Testis (tissue), 3 donors: ENCODE results near the gene PAMR1. TPM values are rescaled to one million over a fixed set of nuclear protein-coding genes. Genes with fewer than 3 reads are reported as not detected.

Source experiments
- DNase-seq: peaks from one replicate; pipeline ENCODE4 v3.0.0-alpha.2; 2019
- H3K27ac ChIP-seq, 2 donors: fragments of 200-600 bp; sonication (generic); one replicate each; pipeline ENCODE4 v1.5.1; 2019
- H3K27me3 ChIP-seq: fragments of 200-600 bp; sonication (generic); one replicate; pipeline ENCODE4 v1.5.1; 2019
- H3K36me3 ChIP-seq: fragments of 200-600 bp; sonication (generic); one replicate; pipeline ENCODE4 v1.5.1; 2017; ENCODE audit warnings: low read depth; ENCODE audit errors: missing control alignments
- H3K4me1 ChIP-seq: fragments of 200-600 bp; sonication (generic); one replicate; pipeline ENCODE4 v1.5.1; 2019
- H3K4me3 ChIP-seq, 2 donors: fragments of 200-600 bp; sonication (generic); one replicate each; pipeline ENCODE4 v1.5.1; 2017 to 2019
- H3K9me3 ChIP-seq: fragments of 200-600 bp; sonication (generic); one replicate; pipeline ENCODE4 v1.5.1; 2017
- POLR2A ChIP-seq: fragments of 450-650 bp; IDR thresholded peaks from one replicate; pipeline ENCODE4 v1.6.1; 2017; ENCODE audit warnings: antibody characterized with exemption, mild to moderate bottlenecking, moderate library complexity
- WGBS, 2 donors: methylation state at CpG; one replicate each; pipeline ENCODE4 v1.1.5; 2018; 5-methylcytosine and 5-hydroxymethylcytosine counted together
- intact Hi-C: fragments of 100-400 bp; cut with DNase I; formaldehyde crosslinking; loops from one replicate; pipeline ENCODE4 v1.15.1; 2023; ENCODE audit warnings: low total_unique reads
- polyA plus RNA-seq: library from polyadenylated mRNA; stranded (reverse); fragments of 350-450 nt; fragmentation: Illumina TruSeq; extraction: RNeasy Lipid Tissue Mini Kit (QIAGEN cat#74804); gene quantifications from one replicate; pipeline ENCODE4 v1.2.3, GENCODE V29; 2014; ENCODE audit warnings: low read depth, low replicate concordance; ENCODE audit not compliant: insufficient read depth
- total RNA-seq, 2 donors: library from RNA; depleted of rRNA; stranded (reverse); fragments of >200 nt; gene quantifications; one replicate each; pipeline ENCODE4 v1.2.3, GENCODE V29; 2016
- TF ChIP-seq, protein P1 (sequence below), 3 experiments: fragments of 450-650 bp in 2 of 3; fragments of 200-600 bp in 1 of 3; sonication (generic) in 1 of 3; IDR thresholded peaks; one replicate each; pipeline ENCODE4 v1.5.1; 2016 to 2019; ENCODE audit warnings: antibody characterized with exemption in 3 of 3, mild to moderate bottlenecking in 2 of 3, moderate library complexity in 1 of 3

PAMR1 gene
- total and polyA plus RNA-seq, 3 donors from 2014 or later, result 0.55 to 13.2 (median 1.5) TPM

DNA sequence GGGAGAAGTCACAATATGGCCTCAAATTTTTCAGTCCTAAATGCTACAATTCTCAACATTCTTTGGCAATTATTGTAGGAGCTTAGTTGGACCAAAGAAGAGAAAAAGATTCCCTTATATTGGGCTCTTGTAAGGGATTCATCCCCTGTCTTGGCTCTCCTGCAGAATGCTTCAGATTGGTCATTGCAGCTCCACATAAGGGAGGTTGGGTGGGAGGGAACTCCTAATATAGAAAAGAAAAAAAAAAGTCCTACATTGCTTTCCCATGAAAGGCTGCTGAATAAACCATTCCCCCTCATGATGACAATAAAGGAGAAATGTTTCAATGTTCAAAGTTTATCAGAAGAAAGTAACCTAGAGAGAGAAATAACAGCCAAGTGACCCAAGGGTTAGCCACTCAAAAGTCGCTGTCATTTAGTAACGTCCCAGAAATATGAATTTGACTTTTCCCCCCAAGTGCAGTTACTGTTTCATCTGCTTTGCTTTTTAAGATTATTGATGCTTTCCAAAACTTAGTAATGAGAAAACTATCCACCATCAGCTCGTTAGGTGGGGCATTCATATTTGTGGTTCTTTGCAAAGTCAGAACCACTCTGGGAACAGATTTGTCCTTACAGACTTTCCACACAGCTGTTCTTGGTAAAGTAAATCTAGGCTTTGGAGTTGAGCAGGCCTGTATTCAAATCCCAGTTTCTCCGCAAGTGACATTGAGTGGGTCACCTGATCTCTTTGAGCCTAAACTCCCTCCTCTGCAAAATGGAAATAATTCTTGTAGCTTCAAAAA is 101.1 kb downstream of the PAMR1 start:
- Histone ChIP-seq H3K36me3 (no peaks in the 10 kb centered on the region), H3K4me3 (no peak overlapping the region), H3K4me1 (peaks cover 4% of the 10 kb centered on the region), H3K27ac (no peak overlapping the region), H3K27me3 (no peaks in the 10 kb centered on the region), H3K9me3 (no peaks in the 10 kb centered on the region)
- no peak for TF ChIP-seq POLR2A
- TF ChIP-seq, protein P1, sequence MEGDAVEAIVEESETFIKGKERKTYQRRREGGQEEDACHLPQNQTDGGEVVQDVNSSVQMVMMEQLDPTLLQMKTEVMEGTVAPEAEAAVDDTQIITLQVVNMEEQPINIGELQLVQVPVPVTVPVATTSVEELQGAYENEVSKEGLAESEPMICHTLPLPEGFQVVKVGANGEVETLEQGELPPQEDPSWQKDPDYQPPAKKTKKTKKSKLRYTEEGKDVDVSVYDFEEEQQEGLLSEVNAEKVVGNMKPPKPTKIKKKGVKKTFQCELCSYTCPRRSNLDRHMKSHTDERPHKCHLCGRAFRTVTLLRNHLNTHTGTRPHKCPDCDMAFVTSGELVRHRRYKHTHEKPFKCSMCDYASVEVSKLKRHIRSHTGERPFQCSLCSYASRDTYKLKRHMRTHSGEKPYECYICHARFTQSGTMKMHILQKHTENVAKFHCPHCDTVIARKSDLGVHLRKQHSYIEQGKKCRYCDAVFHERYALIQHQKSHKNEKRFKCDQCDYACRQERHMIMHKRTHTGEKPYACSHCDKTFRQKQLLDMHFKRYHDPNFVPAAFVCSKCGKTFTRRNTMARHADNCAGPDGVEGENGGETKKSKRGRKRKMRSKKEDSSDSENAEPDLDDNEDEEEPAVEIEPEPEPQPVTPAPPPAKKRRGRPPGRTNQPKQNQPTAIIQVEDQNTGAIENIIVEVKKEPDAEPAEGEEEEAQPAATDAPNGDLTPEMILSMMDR (IDR thresholded peaks at IDR 0.05), result no peak
- intact Hi-C loops, result no loop called here
- 63 to 69% methylated on average over 4 of the region's 4 CpGs for WGBS, 2 donors
- no peak for DNase-seq

DNA sequence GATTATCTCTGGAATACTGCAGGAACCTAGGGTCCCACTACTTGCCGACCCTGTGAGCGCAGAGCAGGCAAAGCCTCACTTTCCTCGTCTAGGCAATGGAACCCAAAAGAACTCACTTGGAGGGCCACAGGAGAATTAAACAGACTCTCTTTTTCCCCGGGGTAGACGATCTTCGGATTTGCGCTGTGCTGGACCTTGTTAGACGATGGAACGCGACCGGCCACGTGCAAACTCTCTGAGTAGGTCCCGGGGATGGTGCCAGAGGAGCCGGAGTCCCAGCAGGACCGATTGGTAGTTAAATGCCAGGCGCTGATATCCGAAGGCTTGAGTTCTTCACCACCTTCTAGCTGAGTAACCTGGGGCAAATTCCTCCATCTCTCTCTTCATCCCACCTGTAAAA is 105.0 kb downstream of the PAMR1 start:
- H3K4me3 ChIP-seq, result peak overlapping the region in 1 of 2 donors; percentile 50
- WGBS, 2 donors, result 11 to 16% methylated on average over 14 to 17 of the region's 17 CpGs
- no peak for DNase-seq
- no peaks in the 10 kb centered on the region for H3K9me3 ChIP-seq
- peaks cover 4% of the 10 kb centered on the region for H3K4me1 ChIP-seq
- H3K36me3 ChIP-seq, result no peaks in the 10 kb centered on the region
- TF ChIP-seq POLR2A, result no peak
- TF ChIP-seq, protein P1 (IDR thresholded peaks at IDR 0.05), result no peak
- no peaks in the 10 kb centered on the region for H3K27me3 ChIP-seq
- H3K27ac ChIP-seq, result no peak overlapping the region
- intact Hi-C loops, result no loop called here

DNA sequence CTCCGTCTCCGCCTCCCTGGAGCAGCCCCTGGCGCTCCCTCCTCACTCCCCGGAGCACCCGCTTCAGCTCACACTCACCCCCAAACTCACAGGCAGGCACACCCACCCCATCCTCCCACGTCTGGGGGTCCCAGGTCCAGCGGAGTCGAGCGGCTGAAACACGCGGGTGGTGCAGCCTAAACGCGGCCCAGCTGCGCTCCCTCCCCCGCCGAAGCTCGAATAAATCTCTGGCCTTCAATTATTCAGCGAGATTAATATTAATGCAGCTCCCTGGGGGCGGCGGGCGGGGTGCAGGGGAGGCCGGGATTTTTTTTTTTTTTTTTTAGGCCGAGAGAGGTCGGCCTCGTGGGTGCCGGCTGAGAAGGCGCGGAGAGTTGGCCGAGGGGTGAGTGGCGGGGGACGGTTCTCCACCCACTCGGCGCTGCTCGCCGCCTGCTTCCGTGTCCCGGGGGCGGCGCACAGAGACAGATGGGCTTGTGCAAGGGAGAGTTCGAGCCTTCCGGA is 105.5 kb downstream of the PAMR1 start:
- no peak for DNase-seq
- Histone ChIP-seq H3K27me3 (no peaks in the 10 kb centered on the region), H3K9me3 (no peaks in the 10 kb centered on the region), H3K4me3 (peak overlapping the region; percentile 27 to 50), H3K4me1 (peaks cover 4% of the 10 kb centered on the region), H3K27ac (no peak overlapping the region), H3K36me3 (no peaks in the 10 kb centered on the region)
- intact Hi-C loops, result no loop called here
- WGBS, 2 donors, result 1 to 3% methylated on average over 7 to 41 of the region's 41 CpGs
- no peak for TF ChIP-seq POLR2A
- TF ChIP-seq, protein P1 (IDR thresholded peaks at IDR 0.05), result no peak

DNA sequence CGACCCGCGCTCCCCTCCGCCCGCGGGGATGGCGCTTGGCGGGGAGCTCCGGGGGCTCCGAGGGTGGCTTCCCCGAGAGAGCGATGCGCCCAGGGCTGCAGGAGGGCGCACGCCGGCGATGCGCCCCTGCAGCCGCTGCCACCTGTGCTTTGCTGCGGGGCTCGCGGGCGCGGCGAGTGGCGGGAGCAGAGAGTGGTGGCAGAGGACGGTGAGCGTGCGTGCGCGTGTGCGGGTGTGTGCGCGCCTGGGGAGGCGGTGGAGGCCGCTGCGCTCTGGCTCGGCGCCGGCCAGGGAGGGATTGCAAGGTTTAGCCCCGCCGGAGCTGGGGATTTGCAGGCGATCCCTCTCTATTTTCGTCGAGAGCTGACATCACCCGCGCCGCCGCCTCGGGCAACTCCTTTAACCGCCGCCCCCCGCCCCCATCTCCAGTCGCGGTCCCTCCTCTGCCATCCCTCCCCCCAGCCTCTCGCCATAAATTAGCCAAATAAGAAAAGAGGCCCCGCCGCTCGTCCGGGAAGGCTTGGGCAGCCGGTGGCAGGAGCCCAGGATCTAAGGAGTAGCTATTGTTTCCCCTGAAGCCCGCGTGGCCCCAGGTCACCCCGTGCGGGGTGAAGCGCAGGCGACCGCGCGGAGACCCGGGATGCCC is 106.1 kb downstream of the PAMR1 start, which contains the start of gene SLC1A2:
SLC1A2 (minus strand) TSS at position 375 of the 646 bp plus-strand sequence. CDS start 592 bp downstream, outside the sequence.
- Histone ChIP-seq H3K27me3 (no peaks in the 10 kb centered on the region), H3K9me3 (no peaks in the 10 kb centered on the region), H3K4me3 (peak within 1 kb of the TSS; percentile 27 to 50), H3K4me1 (peaks cover 4% of the 10 kb centered on the region), H3K27ac (no peak within 1 kb of the TSS), H3K36me3 (no peaks in the 10 kb centered on the region)
- DNase-seq, result no peak
- whole genome bisulfite sequencing, 2 donors, result 0 to 1% methylated on average over 13 to 59 of the region's 71 CpGs
- TF ChIP-seq, protein P1 (IDR thresholded peaks at IDR 0.05), result no peak
- TF ChIP-seq POLR2A, result no peak
- intact Hi-C loops, result no loop called here
